GM18867 (cell line): ENCODE data around the gene ISCU.
"Not testable (repeated sequence)": the region's sequence is repeated elsewhere in the genome, so short reads cannot be mapped to it uniquely, and the experiment has no call there.

Source experiments
- ATAC-seq: cut with Tn5 transposase; IDR thresholded peaks from one replicate; pipeline ENCODE4 v1.9.1; 2021; ENCODE audit warnings: mild to moderate bottlenecking, moderate library complexity; ENCODE audit not compliant: unreplicated experiment

The ISCU gene

DNA sequence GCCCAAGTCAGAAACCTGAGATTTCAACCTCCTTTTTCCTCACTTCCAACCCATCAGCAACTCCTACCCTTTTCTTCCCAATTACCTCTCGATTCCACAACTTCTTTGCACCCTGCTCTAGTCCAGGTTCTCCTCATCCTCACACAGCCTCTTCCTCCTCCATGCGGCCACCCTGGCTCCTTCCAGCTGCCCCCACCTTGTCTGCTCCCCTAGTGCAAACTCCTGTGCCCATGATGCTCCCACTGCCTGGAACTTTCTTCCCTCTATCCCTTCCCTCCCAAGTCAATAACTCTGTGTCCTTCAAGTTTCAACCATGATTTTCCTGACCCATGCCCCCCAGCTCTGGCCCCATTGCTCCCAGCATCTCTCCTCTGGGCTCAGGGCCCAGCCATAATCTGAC is 54.0 kb downstream of the ISCU start:
- ATAC-seq, result no peak

DNA sequence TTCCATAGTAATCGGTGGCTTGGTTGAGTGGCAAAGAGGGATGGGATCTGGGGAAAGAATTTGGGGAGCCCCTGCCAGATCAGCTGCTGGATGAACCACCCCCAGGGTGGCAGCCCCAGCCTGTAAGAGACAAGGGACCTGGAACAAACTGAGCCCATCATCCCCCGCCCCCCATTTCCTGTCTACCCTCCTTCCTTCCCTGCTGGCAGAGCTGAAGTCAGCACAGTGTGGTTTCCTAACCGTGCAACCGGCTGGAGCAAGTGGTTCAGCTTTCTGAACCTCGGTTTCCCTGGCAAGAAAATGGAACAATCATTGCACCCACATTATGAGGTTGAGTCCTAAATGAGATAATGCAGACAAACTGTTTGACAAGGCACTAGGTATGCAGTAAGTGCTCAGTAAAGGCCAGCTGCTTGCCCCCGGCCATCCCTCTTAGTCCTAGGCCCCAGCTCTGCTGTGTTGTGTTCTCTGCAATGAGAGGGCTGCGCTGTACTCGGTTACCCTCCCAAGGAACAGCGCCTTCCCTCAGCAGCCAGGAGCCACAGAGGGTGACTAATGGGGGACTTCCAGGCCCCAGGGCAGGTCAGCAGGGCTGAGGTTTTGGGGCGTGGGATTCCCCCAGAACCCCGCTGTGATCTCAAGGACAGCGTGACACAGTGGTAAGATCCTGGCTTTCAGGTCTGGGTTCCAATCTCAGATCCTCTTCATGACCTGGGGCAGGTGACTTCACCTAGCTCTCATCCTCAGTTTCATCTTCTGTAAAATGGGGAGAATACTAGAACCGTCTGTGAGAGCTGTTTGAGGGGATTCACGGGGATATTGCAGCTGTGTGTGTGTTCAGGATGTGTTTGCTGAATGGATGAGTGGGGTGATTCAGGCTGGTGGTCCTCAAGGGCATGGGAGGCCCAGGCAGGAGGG is 54.8 kb downstream of the ISCU start:
- peak; percentile 71 for ATAC-seq

DNA sequence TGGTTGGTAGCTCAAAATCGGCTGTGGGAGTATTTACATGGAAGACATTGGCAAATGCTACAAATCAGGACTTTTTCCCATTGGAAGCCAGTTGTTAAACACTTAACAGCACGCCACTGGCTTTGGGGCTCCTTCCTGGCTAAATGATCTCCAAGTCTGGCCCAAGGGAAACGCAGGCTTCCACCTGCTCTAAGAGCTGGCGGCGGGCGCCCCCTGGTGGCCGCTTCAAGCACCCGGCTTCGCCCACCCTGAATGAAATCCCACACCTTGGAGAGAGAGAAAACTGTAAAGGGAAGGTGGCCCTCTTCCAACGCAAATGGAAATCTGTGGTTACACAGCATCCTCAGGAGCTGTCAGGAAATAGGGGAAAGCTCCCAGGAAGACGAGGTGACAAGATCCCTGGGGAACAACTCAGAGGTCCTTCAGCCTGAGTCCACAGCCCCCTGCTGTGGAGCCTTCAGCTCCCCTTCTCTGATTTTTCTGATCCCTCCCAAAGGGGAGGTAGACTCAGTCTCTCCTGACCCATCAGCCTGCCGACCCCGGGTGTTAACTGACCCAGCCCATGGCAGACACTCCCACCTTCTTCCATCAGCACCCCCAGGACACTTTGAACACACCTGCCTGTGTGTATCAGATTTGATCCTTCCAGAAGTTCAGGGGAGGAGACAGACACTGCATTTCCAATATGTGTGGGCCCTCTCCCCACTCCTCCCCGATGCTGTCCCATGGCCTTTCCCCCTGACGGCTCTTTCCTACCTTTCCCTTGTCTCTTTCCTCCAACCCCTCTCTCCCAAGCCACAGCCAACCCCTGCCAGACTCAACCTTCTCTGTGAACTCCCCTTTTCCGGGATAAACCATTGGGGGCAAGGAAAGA is 55.9 kb downstream of the ISCU start:
- ATAC-seq, result peak; percentile 41

DNA sequence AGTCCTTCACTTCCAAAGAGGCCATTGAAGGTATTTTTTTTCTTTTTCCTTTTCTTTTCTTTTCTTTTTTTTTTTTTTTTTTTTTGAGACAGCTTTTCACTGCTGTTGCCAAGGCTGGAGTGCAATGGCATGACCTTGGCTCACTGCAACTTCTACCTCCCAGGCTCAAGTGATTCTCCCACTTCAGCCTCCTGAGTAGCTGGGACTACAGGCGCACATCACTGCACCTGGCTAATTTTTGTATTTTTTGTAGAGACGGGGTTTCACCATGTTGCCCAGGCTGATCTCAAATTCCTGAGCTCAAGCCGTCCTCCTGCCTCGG is 56.5 kb downstream of the ISCU start:
- not testable (repeated sequence) for ATAC-seq
